GM12878 (cell line): Measurements from ENCODE around the gene MAP1S. TPM values are rescaled to one million over a fixed set of nuclear protein-coding genes. Genes with fewer than 3 reads are reported as not detected.
A peak's percentile ranks its signal among the peaks of the same experiment; 100 is the strongest.

Experiments
- EP300 ChIP-seq, 2 experiments: fragments of 150-350 bp in 1 of 2; IDR thresholded peaks; 2 replicates each; pipeline ENCODE4 v1.6.1; 2011 to 2012; ENCODE audit warnings: low read depth in 2 of 2, low read length in 2 of 2, borderline replicate concordance in 1 of 2, improper control_type of control experiment in 1 of 2, inconsistent platforms in 1 of 2; ENCODE audit not compliant: control insufficient read depth in 1 of 2
- EZH2 ChIP-seq: IDR thresholded peaks from 2 replicates; pipeline ENCODE4 v1.6.1; 2012; ENCODE audit warnings: low read depth, mild to moderate bottlenecking, control low read depth, inconsistent platforms, low read length, borderline replicate concordance; ENCODE audit not compliant: control insufficient read depth
- NKRF ChIP-seq: fragments of 450-650 bp; conservative IDR thresholded peaks from 2 replicates; pipeline ENCODE4 v1.6.1; 2017; ENCODE audit warnings: mild to moderate bottlenecking, moderate library complexity
- PAX8 ChIP-seq: fragments of 450-650 bp; IDR thresholded peaks from 2 replicates; pipeline ENCODE4 v1.6.1; 2017; ENCODE audit warnings: mild to moderate bottlenecking, moderate library complexity
- POU2F2 ChIP-seq: IDR thresholded peaks from 3 replicates; pipeline ENCODE4 v1.6.1; 2011; ENCODE audit warnings: low read depth, mild to moderate bottlenecking, low read length, borderline replicate concordance
- RCOR1 ChIP-seq: conservative IDR thresholded peaks from 2 replicates; pipeline ENCODE4 v1.6.1; 2012; ENCODE audit warnings: low read depth, low read length, improper control_type of control experiment
- SMC3 ChIP-seq: IDR thresholded peaks from 2 replicates; pipeline ENCODE4 v1.6.1; 2011; ENCODE audit warnings: low read length, improper control_type of control experiment, borderline replicate concordance
- SPI1 ChIP-seq: IDR thresholded peaks from 2 replicates; pipeline ENCODE4 v1.6.1; 2011; ENCODE audit warnings: low read depth, mild to moderate bottlenecking, low read length, moderate library complexity, borderline replicate concordance; ENCODE audit not compliant: insufficient read depth
- SUPT20H ChIP-seq: IDR thresholded peaks from 2 replicates; pipeline ENCODE4 v1.6.1; 2011; ENCODE audit warnings: low read depth, mild to moderate bottlenecking, low read length, moderate library complexity, borderline replicate concordance; ENCODE audit not compliant: control insufficient read depth
- SUZ12 ChIP-seq: fragments of 200-600 bp; sonication (generic); IDR thresholded peaks from one replicate; pipeline ENCODE4 v1.6.1; 2018; ENCODE audit warnings: antibody characterized with exemption, mild to moderate bottlenecking; ENCODE audit not compliant: unreplicated experiment
- TAF1 ChIP-seq: IDR thresholded peaks from 2 replicates; pipeline ENCODE4 v1.6.1; 2011; ENCODE audit warnings: mild to moderate bottlenecking, low read depth, low read length, borderline replicate concordance
- TBL1XR1 ChIP-seq: IDR thresholded peaks from 2 replicates; pipeline ENCODE4 v1.6.1; 2012; ENCODE audit warnings: low read depth, low read length, improper control_type of control experiment
- USF2 ChIP-seq: IDR thresholded peaks from 2 replicates; pipeline ENCODE4 v1.6.1; 2011; ENCODE audit warnings: low read depth, low read length, improper control_type of control experiment, borderline replicate concordance
- ZBED1 ChIP-seq: IDR thresholded peaks from 2 replicates; pipeline ENCODE4 v1.6.1; 2016; ENCODE audit warnings: borderline replicate concordance
- ZSCAN29 ChIP-seq: fragments of 450-650 bp; IDR thresholded peaks from 2 replicates; pipeline ENCODE4 v1.6.1; 2017; ENCODE audit warnings: mild to moderate bottlenecking, moderate library complexity
- polyA plus RNA-seq, 11 experiments: library from polyadenylated mRNA; depleted of rRNA in 4 of 11; unstranded in 6 of 11; stranded (reverse) in 5 of 11; fragments of >200 nt; fragmentation: Nextera tagmentation in 4 of 11; fragmentation: Illumina TruSeq in 1 of 11; extraction: Ambion mirVana in 4 of 11; extraction: Trizol in 1 of 11; gene quantifications; 1 replicate in 1 of 11; 2 replicates in 10 of 11; pipeline versions ENCODE4 v1.2.1 to v1.2.3, GENCODE V29; 2011 to 2016; ENCODE audit warnings: inconsistent platforms in 2 of 11, missing spikeins in 2 of 11, low read depth in 1 of 11
- total RNA-seq, 4 experiments: library from RNA; depleted of rRNA in 3 of 4; stranded (reverse); fragments of >200 nt in 3 of 4; fragmentation: Illumina TruSeq in 1 of 4; extraction: Trizol in 1 of 4; gene quantifications; 2 replicates each; pipeline versions ENCODE4 v1.2.1 to v1.2.3, GENCODE V29; 2013 to 2021
- TF ChIP-seq, protein P1 (sequence below): fragments of 450-650 bp; IDR thresholded peaks from 2 replicates; pipeline ENCODE4 v1.6.1; 2016; ENCODE audit warnings: mild to moderate bottlenecking
- TF ChIP-seq, protein P2 (sequence below): fragments of 450-650 bp; IDR thresholded peaks from 2 replicates; pipeline ENCODE4 v1.6.1; 2016; ENCODE audit warnings: mild to moderate bottlenecking, moderate library complexity, borderline replicate concordance
- TF ChIP-seq, protein P3 (sequence below), 3 experiments: IDR thresholded peaks in 2 of 3; conservative IDR thresholded peaks in 1 of 3; 2 replicates each; pipeline ENCODE4 v1.5.1; 2011; ENCODE audit warnings: low read depth in 3 of 3, low read length in 3 of 3, mild to moderate bottlenecking in 3 of 3, control low read depth in 2 of 3, moderate library complexity in 2 of 3, inconsistent platforms in 1 of 3, mixed read lengths in 1 of 3; ENCODE audit not compliant: control insufficient read depth in 2 of 3, insufficient read depth in 1 of 3; ENCODE audit errors: extremely low read depth in 1 of 3

Gene MAP1S
- total and polyA plus RNA-seq, 10 of the 15 experiments (the other 5 are each of a cell fraction or from before 2014, with no cell fraction given), result 2.1 to 63.9 (median 15.0) TPM

DNA sequence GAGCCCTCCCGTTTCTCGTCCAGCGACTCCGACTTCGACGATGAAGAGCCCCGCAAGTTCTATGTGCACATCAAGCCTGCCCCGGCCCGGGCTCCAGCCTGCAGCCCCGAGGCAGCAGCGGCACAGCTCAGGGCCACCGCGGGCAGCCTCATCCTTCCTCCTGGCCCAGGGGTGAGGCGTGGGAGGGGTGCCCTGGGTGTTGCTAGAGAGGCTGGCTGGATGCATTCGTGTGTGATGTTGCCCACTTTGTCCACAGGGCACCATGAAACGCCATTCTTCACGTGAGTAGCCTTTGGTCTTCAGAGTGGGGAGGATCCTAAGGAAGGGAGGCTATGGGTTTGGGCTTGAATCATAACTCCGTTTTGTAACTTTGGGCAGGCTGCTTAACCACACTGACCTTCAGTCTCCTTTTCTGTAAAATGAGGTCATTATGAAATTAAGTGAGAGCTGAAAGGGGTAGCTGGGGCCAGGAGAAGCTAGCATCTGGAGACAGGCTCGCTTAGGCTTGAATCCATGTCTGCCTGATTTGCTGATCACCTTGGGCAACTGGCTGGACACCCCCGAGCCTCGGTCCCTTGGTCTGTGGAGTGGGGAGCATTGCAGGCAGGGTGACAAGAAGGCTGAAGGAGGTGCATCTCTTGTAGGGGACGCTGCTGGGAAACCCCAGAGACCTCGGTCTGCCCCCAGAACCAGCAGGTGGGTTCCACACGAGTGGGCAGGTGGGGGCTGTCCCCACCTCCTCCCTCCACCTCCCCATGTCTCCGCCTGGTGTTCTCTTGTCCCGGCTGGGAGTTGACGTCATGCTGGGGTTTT is 56.9 kb downstream of the MAP1S start (continued):
- TF ChIP-seq RCOR1, result no peak
- TF ChIP-seq TAF1, result no peak
- TF ChIP-seq PAX8, result no peak
- peak; percentile 67 to 72; a peak in 2 of 4 replicates for TF ChIP-seq EP300 (IDR thresholded peaks at IDR 0.05; ENCODE audit: borderline replicate concordance in 1 of 2, control insufficient read depth in 1 of 2, low read depth in 2 of 2, low read length in 2 of 2)
- no peak for TF ChIP-seq SUZ12
- TF ChIP-seq, protein P1, sequence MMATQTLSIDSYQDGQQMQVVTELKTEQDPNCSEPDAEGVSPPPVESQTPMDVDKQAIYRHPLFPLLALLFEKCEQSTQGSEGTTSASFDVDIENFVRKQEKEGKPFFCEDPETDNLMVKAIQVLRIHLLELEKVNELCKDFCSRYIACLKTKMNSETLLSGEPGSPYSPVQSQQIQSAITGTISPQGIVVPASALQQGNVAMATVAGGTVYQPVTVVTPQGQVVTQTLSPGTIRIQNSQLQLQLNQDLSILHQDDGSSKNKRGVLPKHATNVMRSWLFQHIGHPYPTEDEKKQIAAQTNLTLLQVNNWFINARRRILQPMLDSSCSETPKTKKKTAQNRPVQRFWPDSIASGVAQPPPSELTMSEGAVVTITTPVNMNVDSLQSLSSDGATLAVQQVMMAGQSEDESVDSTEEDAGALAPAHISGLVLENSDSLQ, result no peak
- no peak for TF ChIP-seq EZH2
- TF ChIP-seq TBL1XR1, result peak; percentile 86; the same call in 1 of the 2 replicates
- TF ChIP-seq ZSCAN29, result no peak
- TF ChIP-seq SMC3, result no peak
- no peak for TF ChIP-seq SPI1
- TF ChIP-seq NKRF, result no peak
- TF ChIP-seq USF2, result no peak
- TF ChIP-seq, protein P2, sequence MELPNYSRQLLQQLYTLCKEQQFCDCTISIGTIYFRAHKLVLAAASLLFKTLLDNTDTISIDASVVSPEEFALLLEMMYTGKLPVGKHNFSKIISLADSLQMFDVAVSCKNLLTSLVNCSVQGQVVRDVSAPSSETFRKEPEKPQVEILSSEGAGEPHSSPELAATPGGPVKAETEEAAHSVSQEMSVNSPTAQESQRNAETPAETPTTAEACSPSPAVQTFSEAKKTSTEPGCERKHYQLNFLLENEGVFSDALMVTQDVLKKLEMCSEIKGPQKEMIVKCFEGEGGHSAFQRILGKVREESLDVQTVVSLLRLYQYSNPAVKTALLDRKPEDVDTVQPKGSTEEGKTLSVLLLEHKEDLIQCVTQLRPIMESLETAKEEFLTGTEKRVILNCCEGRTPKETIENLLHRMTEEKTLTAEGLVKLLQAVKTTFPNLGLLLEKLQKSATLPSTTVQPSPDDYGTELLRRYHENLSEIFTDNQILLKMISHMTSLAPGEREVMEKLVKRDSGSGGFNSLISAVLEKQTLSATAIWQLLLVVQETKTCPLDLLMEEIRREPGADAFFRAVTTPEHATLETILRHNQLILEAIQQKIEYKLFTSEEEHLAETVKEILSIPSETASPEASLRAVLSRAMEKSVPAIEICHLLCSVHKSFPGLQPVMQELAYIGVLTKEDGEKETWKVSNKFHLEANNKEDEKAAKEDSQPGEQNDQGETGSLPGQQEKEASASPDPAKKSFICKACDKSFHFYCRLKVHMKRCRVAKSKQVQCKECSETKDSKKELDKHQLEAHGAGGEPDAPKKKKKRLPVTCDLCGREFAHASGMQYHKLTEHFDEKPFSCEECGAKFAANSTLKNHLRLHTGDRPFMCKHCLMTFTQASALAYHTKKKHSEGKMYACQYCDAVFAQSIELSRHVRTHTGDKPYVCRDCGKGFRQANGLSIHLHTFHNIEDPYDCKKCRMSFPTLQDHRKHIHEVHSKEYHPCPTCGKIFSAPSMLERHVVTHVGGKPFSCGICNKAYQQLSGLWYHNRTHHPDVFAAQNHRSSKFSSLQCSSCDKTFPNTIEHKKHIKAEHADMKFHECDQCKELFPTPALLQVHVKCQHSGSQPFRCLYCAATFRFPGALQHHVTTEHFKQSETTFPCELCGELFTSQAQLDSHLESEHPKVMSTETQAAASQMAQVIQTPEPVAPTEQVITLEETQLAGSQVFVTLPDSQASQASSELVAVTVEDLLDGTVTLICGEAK, result no peak
- TF ChIP-seq ZBED1, result peak; percentile 89; the same call in 1 of the 2 replicates
- peak; percentile 73; the same call in 1 of the 3 replicates for TF ChIP-seq POU2F2
- TF ChIP-seq SUPT20H, result no peak
- TF ChIP-seq, protein P3, sequence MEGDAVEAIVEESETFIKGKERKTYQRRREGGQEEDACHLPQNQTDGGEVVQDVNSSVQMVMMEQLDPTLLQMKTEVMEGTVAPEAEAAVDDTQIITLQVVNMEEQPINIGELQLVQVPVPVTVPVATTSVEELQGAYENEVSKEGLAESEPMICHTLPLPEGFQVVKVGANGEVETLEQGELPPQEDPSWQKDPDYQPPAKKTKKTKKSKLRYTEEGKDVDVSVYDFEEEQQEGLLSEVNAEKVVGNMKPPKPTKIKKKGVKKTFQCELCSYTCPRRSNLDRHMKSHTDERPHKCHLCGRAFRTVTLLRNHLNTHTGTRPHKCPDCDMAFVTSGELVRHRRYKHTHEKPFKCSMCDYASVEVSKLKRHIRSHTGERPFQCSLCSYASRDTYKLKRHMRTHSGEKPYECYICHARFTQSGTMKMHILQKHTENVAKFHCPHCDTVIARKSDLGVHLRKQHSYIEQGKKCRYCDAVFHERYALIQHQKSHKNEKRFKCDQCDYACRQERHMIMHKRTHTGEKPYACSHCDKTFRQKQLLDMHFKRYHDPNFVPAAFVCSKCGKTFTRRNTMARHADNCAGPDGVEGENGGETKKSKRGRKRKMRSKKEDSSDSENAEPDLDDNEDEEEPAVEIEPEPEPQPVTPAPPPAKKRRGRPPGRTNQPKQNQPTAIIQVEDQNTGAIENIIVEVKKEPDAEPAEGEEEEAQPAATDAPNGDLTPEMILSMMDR (IDR thresholded peaks at IDR 0.05 in 2 of 3, conservative IDR thresholded peaks at IDR 0.05 in 1 of 3; ENCODE audit: control insufficient read depth in 2 of 3, extremely low read depth in 1 of 3, insufficient read depth in 1 of 3, low read depth in 3 of 3, low read length in 3 of 3), result no peak
